ENCODE measurements around the gene ANKRD33.
A peak's percentile ranks its signal among the peaks of the same experiment; 100 is the strongest.

ANKRD33 gene, protein sequence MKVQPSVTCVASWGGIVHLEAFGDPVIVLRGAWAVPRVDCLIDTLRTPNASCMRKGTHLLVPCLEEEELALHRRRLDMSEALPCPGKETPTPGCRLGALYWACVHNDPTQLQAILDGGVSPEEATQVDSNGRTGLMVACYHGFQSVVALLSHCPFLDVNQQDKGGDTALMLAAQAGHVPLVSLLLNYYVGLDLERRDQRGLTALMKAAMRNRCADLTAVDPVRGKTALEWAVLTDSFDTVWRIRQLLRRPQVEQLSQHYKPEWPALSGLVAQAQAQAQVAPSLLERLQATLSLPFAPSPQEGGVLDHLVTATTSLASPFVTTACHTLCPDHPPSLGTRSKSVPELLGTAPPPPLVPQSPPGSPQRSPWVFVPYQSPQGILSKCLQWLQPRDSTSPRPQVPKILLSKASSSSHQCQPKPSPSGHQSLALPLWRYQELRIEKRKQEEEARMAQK

DNA sequence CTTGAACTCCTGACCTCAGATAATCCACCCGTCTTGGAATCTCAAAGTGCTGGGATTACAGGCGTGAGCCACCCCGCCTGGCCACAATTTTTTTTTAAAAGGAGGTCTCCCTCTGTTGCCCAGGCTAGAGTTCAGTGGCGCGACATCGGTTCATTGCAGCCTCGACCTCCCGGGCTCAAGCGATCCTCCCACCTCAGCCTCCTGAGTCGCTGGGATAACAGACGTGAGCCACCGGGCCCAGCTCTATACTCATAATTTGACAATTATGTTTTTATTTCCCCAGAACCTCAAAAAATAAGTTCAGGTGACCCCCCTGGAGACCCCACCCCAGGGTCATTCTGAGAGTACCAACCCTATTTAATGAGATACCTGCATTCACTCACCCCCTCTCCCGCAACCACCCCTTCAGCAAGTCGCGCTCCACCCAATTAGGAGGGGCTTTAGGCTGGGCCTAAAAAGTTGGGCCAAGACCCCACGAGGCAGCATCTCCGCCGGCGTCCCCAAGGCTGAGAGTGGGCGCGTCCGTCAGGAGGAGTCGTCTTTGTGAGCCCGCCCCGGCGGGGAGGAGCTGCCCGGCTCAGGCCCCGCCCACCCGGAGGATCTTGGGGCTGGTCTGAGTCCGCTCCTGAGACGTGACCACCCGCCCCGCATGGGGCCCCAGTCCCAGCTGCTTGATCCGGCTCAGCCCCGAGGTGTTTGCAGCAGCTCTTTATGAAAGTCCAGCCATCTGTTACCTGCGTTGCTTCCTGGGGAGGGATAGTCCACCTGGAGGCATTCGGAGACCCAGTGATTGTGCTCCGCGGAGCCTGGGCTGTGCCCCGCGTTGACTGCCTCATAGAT, at the start of gene ANKRD33:
Gene ANKRD33 (plus strand): TSS at position 628 of the 840 bp plus-strand sequence. CDS start 84 bp downstream, at position 712.
- DNase-seq = peak; percentile 79

DNA sequence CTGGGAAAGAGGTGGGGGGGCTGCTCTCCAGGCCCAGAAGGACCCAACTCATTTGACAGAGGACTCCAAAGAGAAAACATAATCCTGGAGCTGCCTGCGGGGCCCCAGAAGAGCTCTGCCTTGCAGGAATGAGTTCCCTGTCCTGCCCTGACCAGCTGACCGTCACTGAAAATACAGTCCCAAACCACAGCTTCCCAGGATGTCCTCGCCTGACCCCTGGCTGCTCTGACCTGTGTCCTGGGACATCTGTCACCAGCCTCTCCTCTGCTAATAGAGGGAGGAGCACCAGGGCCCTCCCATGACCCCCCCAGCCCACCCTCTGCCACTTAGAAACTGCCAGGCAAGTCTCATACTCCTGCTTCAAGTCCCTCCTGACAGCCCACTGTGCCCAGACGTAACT, 49.1 kb upstream of the ANKRD33 start:
- no peak for DNase-seq

DNA sequence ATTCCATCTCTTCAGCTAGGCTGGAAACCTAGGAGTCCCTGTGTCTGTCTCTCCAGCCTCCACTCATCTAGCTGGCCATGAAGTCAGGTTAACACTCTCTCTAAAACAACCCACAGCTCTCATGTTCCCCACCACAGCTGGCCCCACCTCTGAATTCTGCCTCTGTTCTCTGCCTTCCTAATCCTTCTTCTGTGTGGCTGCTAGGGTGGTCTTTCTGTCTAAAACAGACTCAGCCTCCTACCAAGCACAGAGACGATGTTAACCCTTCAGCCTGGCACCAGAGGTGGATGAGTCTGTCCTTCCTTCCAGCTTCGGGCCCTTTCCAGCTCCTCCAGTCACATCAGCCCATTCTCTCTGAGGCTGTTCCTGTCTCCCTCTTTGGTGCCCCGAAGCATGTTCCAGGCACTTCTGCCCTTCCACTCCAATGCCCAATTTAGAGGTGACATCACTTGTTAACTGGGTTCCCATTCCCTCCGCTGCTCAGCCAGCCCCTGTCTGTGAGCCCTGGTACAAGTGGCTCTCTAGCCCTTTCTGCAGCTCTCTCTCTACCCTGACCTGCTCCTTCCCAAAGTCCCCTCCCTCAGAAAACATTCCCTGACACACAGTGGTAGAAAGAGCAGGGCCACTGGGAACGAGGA, 48.5 kb upstream of the ANKRD33 start:
- peak; percentile 61 for DNase-seq

DNA sequence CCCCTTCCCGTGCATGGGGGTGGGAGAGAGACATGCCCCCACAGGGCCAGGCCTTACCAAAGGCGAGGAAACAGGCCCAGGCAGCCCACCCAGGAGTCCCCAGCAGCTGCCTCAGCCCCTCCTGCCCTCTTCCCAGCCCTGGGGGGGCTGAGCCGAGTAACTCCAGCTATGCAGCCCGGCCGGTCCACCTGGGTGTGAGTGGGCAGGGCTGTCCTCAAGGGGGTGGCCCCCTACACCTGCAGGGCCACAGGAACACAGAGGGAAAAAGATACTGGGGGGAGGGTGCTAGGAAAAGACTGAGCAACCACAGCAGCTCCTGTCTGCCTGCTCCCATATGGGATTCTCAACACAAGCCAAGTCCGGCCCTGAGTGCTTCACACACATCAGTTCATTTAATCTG, 46.9 kb upstream of the ANKRD33 start:
- no peak for DNase-seq

DNA sequence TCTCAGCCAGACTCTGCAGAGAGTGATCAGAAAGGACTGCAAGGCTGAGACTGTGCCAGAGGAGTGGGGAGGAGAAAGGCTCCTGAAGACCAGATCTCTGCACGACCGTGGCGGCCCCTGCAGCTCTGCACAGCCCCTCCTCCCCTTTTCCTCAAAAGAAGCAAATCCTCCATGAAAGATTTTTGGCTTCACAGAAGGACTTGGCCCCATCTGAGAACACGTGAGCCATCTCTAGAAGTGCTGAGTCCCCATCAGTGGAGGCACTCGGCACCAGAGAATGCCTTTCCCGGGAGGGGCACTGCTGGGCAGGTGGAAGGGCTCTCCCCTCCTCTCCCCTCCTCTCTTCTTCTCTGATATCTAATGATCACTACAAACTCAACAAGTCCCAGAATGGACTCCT, 46.2 kb upstream of the ANKRD33 start:
- no peak for DNase-seq

DNA sequence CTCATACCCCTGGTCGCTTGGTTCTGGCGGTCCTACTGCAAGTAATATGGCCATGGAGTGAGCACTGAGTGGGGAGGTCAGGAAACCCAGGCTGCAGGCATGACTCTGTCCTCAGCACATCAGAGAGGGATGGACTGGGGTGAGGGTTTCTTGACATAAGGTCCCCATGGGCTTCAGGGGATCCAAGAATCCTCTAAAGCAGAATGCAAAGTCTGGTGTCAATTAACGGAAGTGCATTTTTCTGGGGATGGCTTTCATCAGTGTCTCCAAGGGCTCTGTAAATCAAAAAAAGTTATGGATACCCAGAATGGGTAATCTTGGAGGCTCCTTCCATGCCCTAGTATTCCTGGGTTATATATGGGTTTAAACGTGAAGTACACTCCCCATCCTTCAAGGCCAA, 43.0 kb upstream of the ANKRD33 start:
- DNase-seq = no peak

DNA sequence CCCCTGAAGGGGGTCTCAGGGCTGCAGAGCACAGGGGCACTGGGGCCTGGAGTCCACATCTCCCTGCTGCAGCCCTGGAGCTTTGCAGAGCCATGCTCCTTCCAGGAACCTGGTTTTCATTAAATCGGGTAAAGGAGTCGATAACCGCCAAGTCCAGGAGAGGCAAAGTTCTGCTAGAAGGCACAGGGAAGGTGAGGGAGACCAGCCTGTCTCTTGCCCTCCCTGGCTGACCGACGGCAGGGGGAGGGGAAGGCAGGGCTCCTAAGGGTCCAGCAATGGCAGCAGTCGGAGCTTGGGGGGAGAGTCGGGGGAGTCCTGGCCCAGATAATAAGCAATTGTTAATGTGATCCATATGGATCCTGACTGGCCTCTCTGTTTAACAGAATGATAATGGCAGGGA, 42.4 kb upstream of the ANKRD33 start:
- no peak for DNase-seq

DNA sequence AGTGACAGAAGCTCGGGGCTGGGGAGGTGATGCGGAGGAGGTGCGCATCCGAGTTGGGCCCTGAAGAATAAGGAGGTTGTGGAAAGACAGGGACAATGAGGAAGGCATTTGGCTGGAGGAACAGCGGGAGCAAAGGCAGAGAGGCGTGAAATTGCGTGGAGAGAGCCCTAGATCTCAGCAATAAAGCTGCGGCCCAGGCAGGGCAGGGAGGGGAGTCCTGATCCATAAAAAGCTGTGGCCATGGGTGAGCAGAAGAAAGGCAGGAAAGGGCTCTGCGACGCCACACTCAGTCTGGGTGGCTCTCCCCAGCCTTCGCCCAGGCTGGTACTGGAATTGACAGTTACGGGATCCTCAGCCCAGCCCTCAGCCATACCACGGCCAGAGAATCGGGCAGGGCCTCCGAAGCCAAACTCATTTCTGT, 41.6 kb upstream of the ANKRD33 start:
- DNase-seq = no peak

DNA sequence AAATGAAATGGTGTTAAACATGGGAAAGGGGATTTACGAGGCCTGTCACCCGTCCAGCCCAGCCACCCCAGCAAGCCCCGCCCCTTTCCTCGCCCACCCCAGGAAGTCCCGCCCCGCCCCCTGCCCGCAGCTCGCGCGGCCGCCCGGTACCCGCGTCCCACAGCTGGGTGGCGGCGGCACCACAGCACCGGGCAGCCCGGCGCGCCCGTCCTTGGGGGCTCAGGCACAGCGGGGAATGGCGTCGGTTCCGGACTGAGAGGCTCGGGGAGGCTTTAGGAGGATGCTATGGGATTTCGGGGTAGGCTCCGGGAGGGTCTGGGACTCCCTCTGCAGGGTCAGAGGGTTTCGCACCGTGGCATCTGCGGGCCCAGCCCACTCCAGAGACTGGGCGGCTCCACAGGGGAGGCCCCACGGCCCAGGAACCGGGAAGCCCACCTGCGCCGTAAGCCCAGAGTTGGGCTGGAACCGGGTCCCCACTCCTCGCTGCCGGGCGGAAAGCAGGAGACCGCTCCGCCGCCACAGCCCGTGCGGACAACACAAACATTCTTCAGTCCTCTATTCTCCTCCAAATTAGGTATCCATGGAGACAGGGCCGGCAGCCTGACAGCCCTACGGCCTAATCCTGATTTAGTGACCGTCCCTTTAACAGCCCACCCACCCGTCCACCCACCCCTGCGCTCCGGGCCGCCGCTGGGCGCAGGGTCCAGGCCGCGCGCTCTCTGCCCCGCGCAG, 40.8 kb upstream of the ANKRD33 start:
- no peak for DNase-seq

DNA sequence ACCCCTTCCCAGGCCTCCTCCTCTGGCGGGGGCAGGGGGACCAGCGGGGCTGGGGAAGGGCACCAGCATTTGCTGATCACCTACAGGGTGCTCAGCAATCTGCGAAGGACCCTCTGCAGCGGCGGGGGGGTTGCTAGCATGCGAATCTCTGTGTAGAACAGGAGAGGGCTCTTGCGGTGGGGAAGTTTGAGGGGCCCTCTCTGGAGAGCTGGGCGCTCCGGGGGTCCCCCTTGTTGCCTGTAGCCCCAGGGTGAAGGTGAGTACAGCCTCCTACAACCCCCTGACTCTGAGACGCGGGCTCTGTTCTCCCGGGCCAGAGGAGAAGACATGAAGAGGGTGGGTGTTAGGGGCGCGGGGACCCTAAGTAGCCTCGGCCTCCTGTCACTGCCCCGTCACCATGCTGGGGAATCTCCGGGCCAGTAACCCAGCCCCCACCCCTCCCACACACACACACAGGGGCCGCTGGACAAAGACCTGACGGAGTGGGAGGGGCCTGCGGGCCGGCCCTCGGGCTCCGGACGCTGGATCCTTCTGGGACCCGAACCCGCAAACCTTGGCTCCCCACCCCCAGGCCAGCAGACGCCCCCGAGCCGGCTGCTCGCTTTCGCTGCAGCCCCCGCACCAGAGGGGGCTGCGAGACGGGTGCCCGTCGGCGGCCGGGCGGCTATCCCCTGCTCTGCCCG, 40.1 kb upstream of the ANKRD33 start:
- DNase-seq = no peak

DNA sequence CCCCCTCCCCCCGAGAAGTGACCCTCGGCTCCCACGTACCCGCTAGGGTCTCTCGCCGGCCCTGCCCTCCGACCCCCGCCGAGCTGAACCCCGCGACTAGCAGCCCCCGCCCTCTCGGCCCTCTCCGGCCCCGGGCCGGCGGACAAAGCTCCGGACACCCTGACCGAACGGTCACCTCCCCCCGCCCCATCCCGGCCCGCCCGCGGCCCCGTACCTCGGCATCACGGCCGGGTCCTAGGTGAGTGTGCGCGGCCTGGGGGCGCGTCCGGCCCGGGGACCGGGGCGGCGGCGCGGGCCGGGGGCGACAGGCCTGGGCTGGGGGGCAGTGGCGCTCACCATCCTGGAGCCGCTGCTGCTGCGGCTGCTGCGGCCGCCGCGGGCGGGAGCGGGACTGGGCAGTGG, 39.6 kb upstream of the ANKRD33 start, which contains the start of gene FIGNL2:
Gene FIGNL2 (minus strand): TSS at position 393 of the 402 bp plus-strand sequence. CDS start 26,305 bp downstream, outside the sequence.
- no peak for DNase-seq

DNA sequence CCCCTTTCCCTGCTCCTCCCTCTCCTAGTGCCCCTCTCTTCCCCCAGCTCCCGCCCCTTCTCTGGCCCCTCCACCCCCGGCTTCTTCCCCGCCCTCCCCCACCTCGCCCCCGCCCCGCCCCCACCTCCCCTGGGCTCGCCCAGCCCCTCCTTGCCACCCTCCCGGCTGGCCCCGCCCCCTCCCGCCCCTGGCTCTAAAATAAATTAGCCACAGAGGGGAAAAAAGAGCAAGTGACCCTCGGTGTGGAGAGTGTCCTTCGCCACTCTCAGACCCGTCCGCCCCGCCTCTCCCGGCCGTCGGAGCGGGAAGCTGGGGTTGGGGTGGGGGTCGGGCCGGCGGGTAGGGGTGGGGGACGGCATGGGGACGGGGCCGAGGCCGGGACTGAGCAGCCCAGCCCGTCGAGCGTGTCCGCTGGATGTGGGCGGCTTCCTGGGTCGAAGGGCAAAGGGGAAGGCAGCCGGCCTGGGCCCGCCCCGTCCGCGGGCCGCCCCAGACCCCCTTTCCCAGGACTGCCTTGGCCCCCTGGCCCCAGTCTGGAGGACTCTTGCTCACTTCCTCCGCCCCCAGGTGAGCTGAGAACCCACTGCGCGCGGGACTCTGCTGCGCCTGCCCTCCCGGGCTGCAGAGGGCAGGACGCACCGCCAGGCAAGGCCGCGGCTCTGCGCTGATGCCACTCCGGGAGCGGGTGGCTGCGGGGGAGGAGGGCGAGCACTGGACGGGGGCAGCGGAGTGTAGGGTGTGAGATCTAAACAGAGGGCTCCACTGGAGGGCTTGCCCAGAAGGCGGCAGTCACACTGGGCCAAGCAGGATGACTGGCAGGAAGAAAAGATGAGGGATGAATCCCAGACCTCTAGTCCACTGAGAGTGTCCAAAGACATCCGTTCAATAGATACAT, 38.8 kb upstream of the ANKRD33 start:
- no peak for DNase-seq

DNA sequence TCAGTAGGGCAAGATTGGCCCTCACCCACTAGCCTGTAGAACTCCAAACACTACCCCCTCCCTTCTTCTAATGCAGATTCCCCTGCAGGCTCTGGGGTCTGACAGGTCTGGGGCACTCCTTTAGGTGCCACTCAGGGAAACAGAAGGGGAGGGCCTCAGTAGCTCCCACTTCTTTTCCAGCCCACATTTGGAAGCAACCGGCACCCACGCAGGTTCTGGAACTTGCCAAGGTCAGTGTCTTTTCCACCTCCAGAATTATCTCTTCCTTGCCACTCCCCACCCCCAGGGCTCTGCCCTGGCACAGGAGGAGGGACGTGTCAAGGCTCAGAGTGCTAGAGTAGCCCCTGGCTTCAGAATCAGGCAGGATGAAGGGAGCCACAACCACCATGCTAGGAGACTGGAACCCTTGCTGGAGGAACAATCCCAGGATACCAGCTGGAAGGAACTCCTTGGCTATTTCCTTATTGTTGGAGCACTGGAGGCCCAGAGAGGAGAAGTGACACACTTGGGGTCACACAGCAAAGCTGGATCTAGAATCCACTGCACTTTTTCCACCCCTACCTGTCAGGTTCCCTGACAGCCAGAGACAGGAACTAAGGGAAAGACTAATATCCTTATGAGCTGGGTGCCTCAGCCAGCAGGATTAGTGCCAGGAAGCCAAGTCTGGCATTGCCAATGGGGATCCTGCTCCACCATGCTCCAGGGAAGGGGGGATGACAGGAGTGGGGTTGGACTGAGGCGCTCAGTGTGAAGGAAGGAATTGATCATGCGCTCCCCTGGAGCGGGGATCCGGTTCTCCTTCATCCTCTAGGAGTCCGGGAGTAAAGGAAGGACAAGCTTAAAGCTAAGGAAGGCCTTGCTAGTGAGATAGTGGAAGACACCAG, 37.6 kb upstream of the ANKRD33 start:
- DNase-seq = no peak

DNA sequence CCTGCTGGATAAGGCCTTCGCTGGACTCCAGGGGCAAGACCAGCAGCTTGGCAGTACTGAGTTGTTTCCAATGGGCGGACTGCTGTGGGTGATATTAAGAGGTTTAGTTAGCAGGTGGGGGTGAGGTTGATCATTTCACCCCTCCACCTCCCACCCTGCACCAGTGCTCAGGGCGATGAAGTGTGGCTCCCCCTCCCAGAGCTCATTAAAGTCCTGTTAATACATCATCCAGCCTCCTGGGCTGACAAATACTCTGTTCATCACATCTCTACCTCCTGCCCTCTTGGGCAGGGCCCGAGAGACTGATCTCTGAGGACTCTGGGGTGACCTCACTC, 37.0 kb upstream of the ANKRD33 start:
- DNase-seq = no peak

DNA sequence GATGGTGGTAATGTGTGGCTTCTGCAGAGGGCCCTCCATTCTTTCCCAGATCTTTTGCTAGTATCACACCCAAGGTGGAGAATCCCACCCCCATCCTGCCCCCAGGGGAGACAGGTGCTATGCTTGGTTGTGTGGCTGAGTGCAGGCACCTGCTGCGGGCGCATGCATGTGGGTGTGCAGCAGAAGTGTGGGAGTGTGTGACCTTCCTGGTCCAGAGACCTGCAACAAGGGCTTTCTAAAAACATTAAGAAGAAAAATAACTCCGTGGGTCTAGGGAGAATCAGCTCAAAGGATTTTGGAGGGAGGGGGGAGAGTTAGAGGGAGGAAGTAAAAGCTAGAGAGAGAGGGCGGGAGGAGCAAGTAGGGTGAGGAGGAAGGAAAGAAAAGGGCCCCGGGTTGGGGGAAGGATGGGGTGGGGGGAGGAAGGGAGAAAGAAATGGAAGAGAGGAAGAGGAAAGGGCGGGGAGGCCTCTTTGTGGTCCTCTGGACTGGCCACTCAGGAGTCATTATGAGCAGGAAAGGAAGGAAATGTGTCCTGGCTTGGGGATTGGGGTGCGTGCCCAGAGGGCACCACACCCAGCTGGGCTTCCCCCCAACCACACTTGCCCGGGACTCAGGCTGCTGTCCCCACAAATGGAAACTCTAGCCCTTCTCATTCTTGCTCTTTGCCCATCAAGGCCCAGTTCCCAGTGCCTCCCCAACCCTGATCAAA, 36.3 kb upstream of the ANKRD33 start:
- DNase-seq = no peak

DNA sequence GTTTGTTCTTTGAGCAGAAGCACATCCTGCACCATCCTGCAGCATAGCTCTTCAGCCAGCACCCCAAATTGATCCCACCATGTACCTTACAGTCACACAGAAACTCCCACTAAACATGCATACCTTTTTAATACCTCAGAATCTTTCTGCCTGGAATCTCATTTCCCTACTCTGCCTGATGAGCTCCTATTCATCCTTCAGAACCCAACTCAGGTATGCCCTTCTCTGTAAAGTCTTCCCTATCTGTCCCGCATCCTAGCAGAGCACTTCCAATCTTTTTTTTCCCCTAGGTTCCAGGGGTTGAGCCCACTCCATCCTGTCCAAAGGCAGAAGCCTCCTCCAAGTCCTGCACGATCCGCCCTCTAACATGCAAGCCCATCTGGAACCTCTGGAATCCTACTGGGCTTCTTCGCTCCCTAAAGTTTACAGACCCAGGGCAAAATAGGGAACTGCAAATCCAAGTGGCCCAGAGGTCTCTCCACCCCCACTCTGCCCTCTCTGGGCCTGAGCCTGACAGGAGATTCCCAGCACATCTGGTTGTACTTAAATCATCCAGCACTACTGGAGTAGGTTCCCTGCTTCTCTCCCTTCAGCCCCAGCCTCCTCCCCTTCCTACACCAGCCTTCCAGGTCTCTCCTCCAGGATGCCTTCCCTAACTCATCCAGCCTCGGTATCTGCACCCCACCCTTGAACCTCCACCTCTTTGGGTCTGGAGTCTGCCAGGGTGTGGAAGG, 35.3 kb upstream of the ANKRD33 start:
- DNase-seq = no peak

DNA sequence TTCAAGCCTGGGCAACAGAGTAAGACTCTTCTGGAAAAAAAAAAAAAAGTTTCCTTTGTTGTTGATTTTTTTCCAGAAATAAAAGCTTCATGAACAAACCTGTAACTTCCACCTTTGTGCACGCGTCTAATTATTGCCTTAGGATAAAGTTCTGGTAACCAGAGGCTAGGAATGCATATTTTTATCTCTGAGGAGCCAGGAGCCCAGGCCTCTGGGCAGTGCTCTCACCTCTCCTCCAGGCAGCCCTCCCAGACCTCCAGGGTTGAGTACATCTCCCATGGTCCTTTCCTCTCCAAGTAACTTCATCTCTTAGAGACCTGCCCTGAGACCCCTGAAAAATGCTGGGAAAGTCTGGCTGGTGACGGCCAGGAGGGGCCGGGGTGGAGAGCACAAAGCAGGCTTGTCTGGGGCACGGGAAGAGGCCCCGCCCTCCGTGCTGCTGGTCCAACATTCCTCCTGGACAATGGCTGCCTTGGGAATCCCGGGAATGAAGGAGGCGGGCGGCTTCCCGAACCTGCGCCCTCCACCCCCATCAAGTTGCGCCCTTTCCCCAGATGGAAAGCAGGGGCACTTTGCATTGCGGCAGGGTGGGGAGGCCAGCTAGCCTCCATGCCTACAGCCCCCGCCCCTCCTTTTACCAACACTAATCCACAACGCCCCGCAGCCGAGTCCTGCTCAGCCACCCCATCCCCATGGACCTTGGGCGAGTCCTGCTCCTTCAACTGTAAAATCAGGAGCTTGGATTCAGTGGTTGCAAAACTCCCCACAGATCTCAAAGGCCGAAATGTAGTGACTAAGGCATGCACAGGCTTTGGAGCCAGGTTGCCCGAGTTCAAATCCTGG, 32.1 kb upstream of the ANKRD33 start:
- DNase-seq = no peak

DNA sequence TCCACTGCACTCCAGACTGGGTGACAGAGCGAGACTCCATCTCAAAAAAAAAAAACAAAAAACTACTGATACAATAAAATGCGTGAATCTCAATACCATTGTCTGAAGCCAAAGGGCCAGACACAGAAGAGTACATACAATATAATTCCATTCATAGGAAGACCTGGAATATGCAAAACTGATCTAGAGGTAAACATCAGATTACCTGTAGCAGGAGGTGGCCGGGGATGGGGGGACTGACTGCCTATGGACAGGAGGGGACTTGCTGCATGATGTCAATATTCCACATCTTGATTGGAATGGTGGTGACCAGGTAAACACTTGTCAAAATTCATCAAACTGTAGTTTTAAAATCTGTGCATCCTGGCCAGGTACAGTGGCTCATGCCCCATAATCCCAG, 26.9 kb upstream of the ANKRD33 start:
- DNase-seq = no peak

All from NCI-H2171 treated with DMSO at 0.1 percent for 48 hours (cell line).